ENCODE results near the gene KCTD7. TPM values are rescaled to one million over a fixed set of nuclear protein-coding genes. Genes with fewer than 3 reads are reported as not detected.
"Not testable (repeated sequence)": the region's sequence is repeated elsewhere in the genome, so short reads cannot be mapped to it uniquely, and the experiment has no call there.

Gene KCTD7
- total and polyA plus RNA-seq, 4 experiments from 2014 or later, result 10.1 to 63.8 (median 39.7) TPM

DNA sequence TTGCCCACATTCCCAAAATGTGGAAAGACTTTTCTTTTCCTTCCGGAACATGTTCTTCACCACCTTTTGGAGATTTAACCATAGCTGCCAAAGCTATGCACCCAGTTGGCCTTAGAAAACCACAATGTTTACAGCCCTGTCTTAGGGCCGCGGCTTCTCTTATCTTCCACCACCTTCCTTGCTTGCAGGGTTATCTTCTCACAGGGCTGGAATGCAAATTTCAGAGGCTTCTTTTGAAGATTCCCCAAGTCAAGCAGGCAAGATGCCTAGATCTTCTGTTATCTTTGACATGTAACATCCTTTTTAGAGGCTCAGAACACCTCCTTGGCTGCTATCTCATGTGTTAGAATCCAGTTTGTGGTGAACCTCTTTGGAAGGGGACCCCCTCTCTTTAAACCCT, 11.1 kb downstream of the KCTD7 start:
- H3K36me3 Mint-ChIP-seq, result peaks cover 51 to 78% of the 10 kb centered on the region in 2 donors

GRCh38 chr7:66640802-66641525, 12.3 kb downstream of the KCTD7 start:
- POLR2A ChIA-PET (ENCODE audit: partially characterized antibody), result interaction anchor here (1.0 kb wide), 1 partner anchor 9 kb away, joined by 3 read pairs; no protein-coding TSS in a partner anchor
- peak overlapping the region in 4 of 7 donors; percentile 64 to 78 (median 68) for H3K27ac Mint-ChIP-seq

More for the DNA sequence above, 11.1 kb downstream of the KCTD7 start:
- no peaks in the 10 kb centered on the region for H3K27me3 Mint-ChIP-seq
- intact Hi-C loops (cut with micrococcal nuclease), result no loop called here
- H3K27me3 ChIP-seq (ENCODE audit: insufficient read depth, low read length), result no peaks in the 10 kb centered on the region
- H3K4me3 Mint-ChIP-seq, result no peak overlapping the region
- H3K4me3 ChIP-seq (ENCODE audit: low read length in 2 of 2), result no peak overlapping the region
- no peak for DNase-seq
- H3K27ac Mint-ChIP-seq, result peak overlapping the region in 6 of 7 donors; percentile 37 to 78 (median 59)
- peaks cover 76% of the 10 kb centered on the region for H3K36me3 ChIP-seq (ENCODE audit: insufficient read depth, low read length)
- peaks cover 9% of the 10 kb centered on the region for H3K4me1 ChIP-seq (ENCODE audit: insufficient read depth, low read length)
- H3K4me1 Mint-ChIP-seq, result peaks cover 11 to 44% (median 18%) of the 10 kb centered on the region in 4 donors
- H3K27ac ChIP-seq (ENCODE audit: low read depth, low read length), result no peak overlapping the region
- H3K9me3 ChIP-seq (ENCODE audit: control insufficient read depth in 1 of 2, low read length in 2 of 2), result no peaks in the 10 kb centered on the region
- ChIA-PET POLR2A (ENCODE audit: partially characterized antibody) (no interaction called here), CTCF (ENCODE audit: partially characterized antibody) (no interaction called here)
- peaks cover 0 to 1% (median 0%) of the 10 kb centered on the region in 8 donors for H3K9me3 Mint-ChIP-seq

DNA sequence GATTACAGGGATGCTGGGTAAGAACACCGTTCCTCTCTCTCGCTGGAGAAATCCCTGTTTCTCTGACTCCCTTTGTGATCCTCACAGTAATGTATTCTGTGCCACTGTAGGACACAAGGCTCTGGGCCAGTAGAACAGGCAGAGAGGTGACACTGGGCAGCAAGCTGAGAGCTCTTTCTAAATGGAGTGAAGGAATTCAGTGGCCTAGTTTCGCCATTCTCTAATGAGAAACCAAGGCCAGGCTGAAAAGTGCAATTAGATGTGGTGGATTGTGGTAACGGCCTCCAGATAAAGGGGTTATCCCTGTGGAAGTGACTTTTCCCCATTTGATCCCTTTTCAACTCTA, 12.8 kb downstream of the KCTD7 start:
- Mint-ChIP-seq H3K27me3 (no peaks in the 10 kb centered on the region), H3K9me3 (peaks cover 0 to 2% (median 0%) of the 10 kb centered on the region in 8 donors), H3K36me3 (peaks cover 59 to 85% of the 10 kb centered on the region in 2 donors), H3K4me3 (no peak overlapping the region), H3K4me1 (peaks cover 13 to 34% (median 20%) of the 10 kb centered on the region in 4 donors), H3K27ac (peak overlapping the region in 5 of 7 donors; percentile 9 to 78 (median 66))
- no peak for DNase-seq
- Histone ChIP-seq H3K4me1 (ENCODE audit: insufficient read depth, low read length) (peaks cover 9% of the 10 kb centered on the region), H3K27ac (ENCODE audit: low read depth, low read length) (no peak overlapping the region), H3K4me3 (ENCODE audit: low read length in 2 of 2) (no peak overlapping the region), H3K36me3 (ENCODE audit: insufficient read depth, low read length) (peaks cover 74% of the 10 kb centered on the region), H3K27me3 (ENCODE audit: insufficient read depth, low read length) (no peaks in the 10 kb centered on the region), H3K9me3 (ENCODE audit: control insufficient read depth in 1 of 2, low read length in 2 of 2) (no peaks in the 10 kb centered on the region)
- intact Hi-C loops (cut with micrococcal nuclease), result no loop called here
- POLR2A ChIA-PET (ENCODE audit: partially characterized antibody), result interaction anchor here (1.0 kb wide), 1 partner anchor 10 kb away, joined by 3 read pairs; no protein-coding TSS in a partner anchor
- CTCF ChIA-PET (ENCODE audit: partially characterized antibody), result no interaction called here

More at GRCh38 chr7:66640802-66641525, 12.3 kb downstream of the KCTD7 start:
- peaks cover 74% of the 10 kb centered on the region for H3K36me3 ChIP-seq (ENCODE audit: insufficient read depth, low read length)
- Mint-ChIP-seq H3K4me3 (no peak overlapping the region), H3K9me3 (peaks cover 0 to 2% (median 0%) of the 10 kb centered on the region in 8 donors), H3K4me1 (peaks cover 13 to 36% (median 20%) of the 10 kb centered on the region in 4 donors), H3K36me3 (peaks cover 56 to 85% of the 10 kb centered on the region in 2 donors), H3K27me3 (no peaks in the 10 kb centered on the region)
- H3K4me3 ChIP-seq (ENCODE audit: low read length in 2 of 2), result no peak overlapping the region
- intact Hi-C loops (cut with micrococcal nuclease), result no loop called here
- no peaks in the 10 kb centered on the region for H3K9me3 ChIP-seq (ENCODE audit: control insufficient read depth in 1 of 2, low read length in 2 of 2)
- peaks cover 9% of the 10 kb centered on the region for H3K4me1 ChIP-seq (ENCODE audit: insufficient read depth, low read length)
- H3K27ac ChIP-seq (ENCODE audit: low read depth, low read length), result no peak overlapping the region
- no peak for DNase-seq
- H3K27me3 ChIP-seq (ENCODE audit: insufficient read depth, low read length), result no peaks in the 10 kb centered on the region
- CTCF ChIA-PET (ENCODE audit: partially characterized antibody), result no interaction called here

DNA sequence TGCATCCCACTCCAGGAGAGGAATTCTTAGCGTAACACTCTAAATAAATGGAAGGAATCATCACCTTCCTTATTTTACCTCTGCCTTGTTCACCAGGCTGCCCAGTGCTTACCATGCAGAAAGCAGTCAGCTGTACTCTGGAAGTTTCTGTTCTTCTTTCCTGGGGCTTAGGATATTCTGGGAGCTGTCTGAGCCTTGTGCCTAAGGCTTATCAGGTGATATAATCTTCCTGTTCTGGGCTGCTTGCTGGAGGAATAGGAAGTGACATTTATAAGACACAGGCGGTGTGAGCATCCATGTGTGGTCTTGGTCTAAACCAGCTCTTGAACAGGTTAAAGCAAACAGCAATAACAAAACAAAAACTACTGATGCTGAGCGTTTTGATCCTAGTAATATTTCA, 13.5 kb downstream of the KCTD7 start:
- H3K27me3 ChIP-seq (ENCODE audit: insufficient read depth, low read length), result no peaks in the 10 kb centered on the region
- peaks cover 9% of the 10 kb centered on the region for H3K4me1 ChIP-seq (ENCODE audit: insufficient read depth, low read length)
- Mint-ChIP-seq H3K4me1 (peaks cover 13 to 34% (median 23%) of the 10 kb centered on the region in 4 donors), H3K36me3 (peaks cover 63 to 86% of the 10 kb centered on the region in 2 donors), H3K27me3 (no peaks in the 10 kb centered on the region), H3K4me3 (no peak overlapping the region), H3K9me3 (peaks cover 0 to 2% (median 0%) of the 10 kb centered on the region in 8 donors), H3K27ac (peak overlapping the region in 4 of 7 donors; percentile 10 to 82 (median 78))
- ChIA-PET CTCF (ENCODE audit: partially characterized antibody) (interaction anchor here (0.8 to 1.1 kb wide), 2 partner anchors 13 to 26 kb away, joined by 3 read pairs; partner anchors contain the start of gene KCTD7), POLR2A (ENCODE audit: partially characterized antibody) (interaction anchor here (0.6 to 1.8 kb wide), 2 partner anchors 12 to 281 kb away, joined by 3 to 6 read pairs; no protein-coding TSS in a partner anchor)
- no peak overlapping the region for H3K4me3 ChIP-seq (ENCODE audit: low read length in 2 of 2)
- H3K9me3 ChIP-seq (ENCODE audit: control insufficient read depth in 1 of 2, low read length in 2 of 2), result no peaks in the 10 kb centered on the region
- no peak for DNase-seq
- H3K36me3 ChIP-seq (ENCODE audit: insufficient read depth, low read length), result peaks cover 76% of the 10 kb centered on the region
- H3K27ac ChIP-seq (ENCODE audit: low read depth, low read length), result no peak overlapping the region
- intact Hi-C loops (cut with micrococcal nuclease), result no loop called here

- H3K4me3 ChIP-seq (ENCODE audit: low read length in 2 of 2), result no peak overlapping the region
- CTCF ChIA-PET (ENCODE audit: partially characterized antibody), result interaction anchor here (1.1 kb wide), 1 partner anchor 14 kb away, joined by 3 read pairs; the partner anchor contains the start of gene KCTD7
- Mint-ChIP-seq H3K27me3 (no peaks in the 10 kb centered on the region), H3K9me3 (peaks cover 0 to 2% (median 0%) of the 10 kb centered on the region in 8 donors), H3K27ac (peak overlapping the region in 1 of 7 donors; percentile 43), H3K4me1 (peaks cover 13 to 34% (median 23%) of the 10 kb centered on the region in 4 donors), H3K4me3 (no peak overlapping the region), H3K36me3 (peaks cover 63 to 84% of the 10 kb centered on the region in 2 donors)
- POLR2A ChIA-PET (ENCODE audit: partially characterized antibody), result interaction anchor here (1.8 kb wide), 1 partner anchor 11 kb away, joined by 6 read pairs; no protein-coding TSS in a partner anchor
- peaks cover 9% of the 10 kb centered on the region for H3K4me1 ChIP-seq (ENCODE audit: insufficient read depth, low read length)
- H3K9me3 ChIP-seq (ENCODE audit: control insufficient read depth in 1 of 2, low read length in 2 of 2), result no peaks in the 10 kb centered on the region
- no peaks in the 10 kb centered on the region for H3K27me3 ChIP-seq (ENCODE audit: insufficient read depth, low read length)
- peaks cover 73% of the 10 kb centered on the region for H3K36me3 ChIP-seq (ENCODE audit: insufficient read depth, low read length)
- no peak for DNase-seq
- no peak overlapping the region for H3K27ac ChIP-seq (ENCODE audit: low read depth, low read length)
- intact Hi-C loops (cut with micrococcal nuclease), result no loop called here
These were observed 14.3 kb downstream of the KCTD7 start for GRCh38 chr7:66642932-66643331.

GRCh38 chr7:66643395-66643794, 14.7 kb downstream of the KCTD7 start:
- H3K27ac ChIP-seq (ENCODE audit: low read depth, low read length), result no peak overlapping the region
- H3K36me3 ChIP-seq (ENCODE audit: insufficient read depth, low read length), result peaks cover 68% of the 10 kb centered on the region
- Mint-ChIP-seq H3K4me3 (no peak overlapping the region), H3K4me1 (peaks cover 13 to 34% (median 23%) of the 10 kb centered on the region in 4 donors), H3K36me3 (peaks cover 59 to 83% of the 10 kb centered on the region in 2 donors), H3K27me3 (no peaks in the 10 kb centered on the region), H3K9me3 (peaks cover 0 to 2% (median 0%) of the 10 kb centered on the region in 8 donors), H3K27ac (peak overlapping the region in 3 of 7 donors; percentile 23 to 43 (median 32))
- no peak for DNase-seq
- no peak overlapping the region for H3K4me3 ChIP-seq (ENCODE audit: low read length in 2 of 2)
- peaks cover 9% of the 10 kb centered on the region for H3K4me1 ChIP-seq (ENCODE audit: insufficient read depth, low read length)
- no peaks in the 10 kb centered on the region for H3K27me3 ChIP-seq (ENCODE audit: insufficient read depth, low read length)
- H3K9me3 ChIP-seq (ENCODE audit: control insufficient read depth in 1 of 2, low read length in 2 of 2), result no peaks in the 10 kb centered on the region
- POLR2A ChIA-PET (ENCODE audit: partially characterized antibody), result interaction anchor here (1.8 kb wide), 1 partner anchor 10 kb away, joined by 6 read pairs; no protein-coding TSS in a partner anchor
- intact Hi-C loops (cut with micrococcal nuclease), result no loop called here
- CTCF ChIA-PET (ENCODE audit: partially characterized antibody), result interaction anchor here (0.9 kb wide), 1 partner anchor 10 kb away, joined by 3 read pairs; no protein-coding TSS in a partner anchor

- H3K9me3 ChIP-seq (ENCODE audit: control insufficient read depth in 1 of 2, low read length in 2 of 2); CTCF ChIA-PET (ENCODE audit: partially characterized antibody); H3K36me3 ChIP-seq (ENCODE audit: insufficient read depth, low read length); DNase-seq; H3K9me3 Mint-ChIP-seq; H3K4me3 ChIP-seq (ENCODE audit: low read length in 2 of 2); H3K27me3 Mint-ChIP-seq; H3K27ac ChIP-seq (ENCODE audit: low read depth, low read length); H3K27me3 ChIP-seq (ENCODE audit: insufficient read depth, low read length): not testable (repeated sequence)
- Mint-ChIP-seq H3K27ac (peak overlapping the region in 2 of 7 donors; percentile 31 to 68), H3K4me3 (peak overlapping the region in 1 of 8 donors; percentile 43), H3K4me1 (peaks cover 7 to 32% (median 21%) of the 10 kb centered on the region in 4 donors), H3K36me3 (peaks cover 7 to 21% of the 10 kb centered on the region in 2 donors)
- intact Hi-C loops (cut with micrococcal nuclease), result loop anchor here (10.0 kb wide), 1 partner anchor 194 kb away; no protein-coding TSS in a partner anchor
- H3K4me1 ChIP-seq (ENCODE audit: insufficient read depth, low read length), result peaks cover 17% of the 10 kb centered on the region
- POLR2A ChIA-PET (ENCODE audit: partially characterized antibody), result interaction anchor here (0.6 to 1.9 kb wide), 2 partner anchors 22 to 35 kb away, joined by 3 to 6 read pairs; partner anchors contain the start of gene KCTD7
These were observed 22.3 kb downstream of the KCTD7 start for GRCh38 chr7:66651026-66651425.
